IMR-90 (cell line): ENCODE measurements around the gene EXOSC9.

Experiments
- BHLHE40 ChIP-seq: fragments of 150-350 bp; IDR thresholded peaks from 2 replicates; pipeline ENCODE4 v1.6.1; 2016; ENCODE audit warnings: mild to moderate bottlenecking, low read depth, low read length
- CEBPB ChIP-seq: IDR thresholded peaks from 2 replicates; pipeline ENCODE4 v1.6.1; 2012; ENCODE audit warnings: low read depth, low read length, improper control_type of control experiment
- CHD1 ChIP-seq: IDR thresholded peaks from 2 replicates; pipeline ENCODE4 v1.6.1; 2012; ENCODE audit warnings: low read depth, low read length, improper control_type of control experiment
- MAFK ChIP-seq: IDR thresholded peaks from 2 replicates; pipeline ENCODE4 v1.6.1; 2012; ENCODE audit warnings: low read depth, low read length, improper control_type of control experiment
- MXI1 ChIP-seq: IDR thresholded peaks from 2 replicates; pipeline ENCODE4 v1.6.1; 2012; ENCODE audit warnings: low read depth, mild to moderate bottlenecking, low read length, moderate library complexity, borderline replicate concordance
- NFE2L2 ChIP-seq: fragments of 150-350 bp; IDR thresholded peaks from 2 replicates; pipeline ENCODE4 v1.6.1; 2016; ENCODE audit warnings: low read depth, mild to moderate bottlenecking, low read length
- POLR2A ChIP-seq: IDR thresholded peaks from 2 replicates; pipeline ENCODE4 v1.6.1; 2012; ENCODE audit warnings: mild to moderate bottlenecking, low read depth, low read length
- RAD21 ChIP-seq: IDR thresholded peaks from 2 replicates; pipeline ENCODE4 v1.6.1; 2012; ENCODE audit warnings: low read length, improper control_type of control experiment
- RCOR1 ChIP-seq: IDR thresholded peaks from 2 replicates; pipeline ENCODE4 v1.6.1; 2012; ENCODE audit warnings: mild to moderate bottlenecking, low read length, improper control_type of control experiment; ENCODE audit not compliant: insufficient replicate concordance
- USF2 ChIP-seq: fragments of 150-350 bp; IDR thresholded peaks from 2 replicates; pipeline ENCODE4 v1.6.1; 2017; ENCODE audit warnings: mild to moderate bottlenecking, antibody characterized with exemption, low read length, low read depth
- TF ChIP-seq, protein P1 (sequence below): conservative IDR thresholded peaks from 2 replicates; pipeline ENCODE4 v1.5.1; 2012; ENCODE audit warnings: mild to moderate bottlenecking, low read depth, low read length, improper control_type of control experiment

GRCh38 chr4:121771869-121772268 lies 29.3 kb upstream of the EXOSC9 start:
- TF ChIP-seq, protein P1, sequence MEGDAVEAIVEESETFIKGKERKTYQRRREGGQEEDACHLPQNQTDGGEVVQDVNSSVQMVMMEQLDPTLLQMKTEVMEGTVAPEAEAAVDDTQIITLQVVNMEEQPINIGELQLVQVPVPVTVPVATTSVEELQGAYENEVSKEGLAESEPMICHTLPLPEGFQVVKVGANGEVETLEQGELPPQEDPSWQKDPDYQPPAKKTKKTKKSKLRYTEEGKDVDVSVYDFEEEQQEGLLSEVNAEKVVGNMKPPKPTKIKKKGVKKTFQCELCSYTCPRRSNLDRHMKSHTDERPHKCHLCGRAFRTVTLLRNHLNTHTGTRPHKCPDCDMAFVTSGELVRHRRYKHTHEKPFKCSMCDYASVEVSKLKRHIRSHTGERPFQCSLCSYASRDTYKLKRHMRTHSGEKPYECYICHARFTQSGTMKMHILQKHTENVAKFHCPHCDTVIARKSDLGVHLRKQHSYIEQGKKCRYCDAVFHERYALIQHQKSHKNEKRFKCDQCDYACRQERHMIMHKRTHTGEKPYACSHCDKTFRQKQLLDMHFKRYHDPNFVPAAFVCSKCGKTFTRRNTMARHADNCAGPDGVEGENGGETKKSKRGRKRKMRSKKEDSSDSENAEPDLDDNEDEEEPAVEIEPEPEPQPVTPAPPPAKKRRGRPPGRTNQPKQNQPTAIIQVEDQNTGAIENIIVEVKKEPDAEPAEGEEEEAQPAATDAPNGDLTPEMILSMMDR, result no peak
- TF ChIP-seq POLR2A (no peak), USF2 (no peak), NFE2L2 (no peak), MXI1 (no peak), CEBPB (no peak), MAFK (no peak), RAD21 (no peak), RCOR1 (no peak), BHLHE40 (no peak), CHD1 (no peak)
